NOMO-1 treated with dmso at 0.1 percent for 144 hours (cell line): ENCODE results near the gene ECSIT.

Experiments used
- DNase-seq: peaks from one replicate; lab custom pipeline; 2025; ENCODE audit not compliant: unreplicated experiment; lab: John Stamatoyannopoulos, UW

The ECSIT gene

GRCh38 chr19:11551603-11552235 is 22.8 kb upstream of the ECSIT start:
- no peak for DNase-seq

DNA sequence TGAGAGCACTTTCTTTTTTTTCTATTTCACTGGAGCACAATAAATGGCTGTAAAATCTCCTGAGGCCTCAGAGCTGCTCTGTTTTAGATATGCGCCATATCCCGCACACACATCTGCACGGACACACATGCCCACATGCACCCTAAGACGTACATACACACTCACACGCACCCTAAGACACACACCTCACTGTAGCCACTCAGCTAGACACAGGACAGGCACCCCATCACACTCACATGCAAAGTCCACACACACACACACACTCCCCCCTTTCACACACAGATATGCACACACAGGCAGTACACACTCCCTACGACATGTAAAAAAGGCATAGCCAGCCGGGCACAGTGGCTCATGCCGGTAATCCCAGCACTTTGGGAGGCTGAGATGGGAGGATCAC is 21.3 kb upstream of the ECSIT start:
- DNase-seq = no peak

GRCh38 chr19:11549386-11549953 is 20.5 kb upstream of the ECSIT start:
- DNase-seq = no peak

GRCh38 chr19:11547929-11548700 is 19.2 kb upstream of the ECSIT start:
- no peak for DNase-seq

- DNase-seq = no peak
Measured at GRCh38 chr19:11541238-11541637, 12.3 kb upstream of the ECSIT start.

- DNase-seq = no peak
Measured at GRCh38 chr19:11540645-11541044, 11.7 kb upstream of the ECSIT start.

- no peak for DNase-seq
Measured at GRCh38 chr19:11539495-11540365, 10.8 kb upstream of the ECSIT start.

DNA sequence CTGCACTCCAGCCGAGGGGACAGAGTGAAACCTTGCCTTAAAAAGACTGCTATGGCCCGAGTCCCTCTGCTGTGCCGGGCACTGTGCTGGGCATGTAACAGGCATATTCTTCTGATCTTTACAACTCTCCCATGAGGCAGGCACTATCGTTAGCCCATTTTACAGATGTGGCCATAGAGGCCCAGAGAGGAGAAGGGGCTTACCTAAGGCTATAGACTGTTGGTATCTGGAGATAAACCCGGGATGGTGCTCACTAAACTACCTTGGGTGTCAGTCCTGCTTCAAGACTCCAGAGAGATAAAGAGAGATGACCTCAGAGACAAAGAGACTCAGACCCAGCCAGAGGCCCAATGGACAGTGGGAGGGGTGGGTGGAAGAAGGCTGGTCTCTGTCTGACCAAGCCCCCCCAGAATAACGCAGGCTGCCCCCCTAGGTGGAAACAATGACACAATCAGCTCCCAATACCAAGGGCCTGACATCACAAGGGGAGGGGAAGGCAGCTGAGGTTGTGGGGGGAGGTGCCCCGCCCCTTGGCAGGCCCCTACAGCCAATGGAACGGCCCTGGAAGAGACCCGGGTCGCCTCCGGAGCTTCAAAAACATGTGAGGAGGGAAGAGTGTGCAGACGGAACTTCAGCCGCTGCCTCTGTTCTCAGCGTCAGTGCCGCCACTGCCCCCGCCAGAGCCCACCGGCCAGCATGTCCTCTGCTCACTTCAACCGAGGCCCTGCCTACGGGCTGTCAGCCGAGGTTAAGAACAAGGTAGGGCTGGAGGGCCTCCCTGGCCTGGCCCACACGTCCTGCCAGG is 9.5 kb upstream of the ECSIT start, which contains the start of gene CNN1:
Gene CNN1, plus strand, starts transcription at position 620 of the 805 bp plus-strand sequence. Its CDS starts 77 bp downstream, at position 697.
- DNase-seq = no peak

- DNase-seq = peak; percentile 46
Measured at GRCh38 chr19:11535792-11536595, 7.1 kb upstream of the ECSIT start.

DNA sequence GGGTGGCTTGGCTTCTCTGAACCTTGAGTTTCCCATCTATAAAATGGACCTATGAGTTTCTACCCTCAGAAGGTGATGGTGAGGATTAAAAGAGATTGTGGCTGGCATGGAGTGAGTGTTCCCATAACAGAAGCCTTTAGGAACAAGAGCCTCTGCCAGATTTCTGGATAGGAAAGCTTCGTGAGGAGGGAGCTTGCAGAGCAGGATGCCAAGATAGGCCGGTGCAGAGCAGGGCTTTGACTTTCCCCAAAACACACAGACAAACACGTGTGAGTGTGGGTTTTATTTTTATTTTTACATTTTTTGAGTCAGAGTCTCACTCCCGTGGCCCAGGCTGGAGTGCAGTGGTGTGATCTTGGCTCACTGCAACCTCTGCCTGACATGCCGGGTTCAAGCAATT is 6.0 kb upstream of the ECSIT start:
- no peak for DNase-seq

- DNase-seq = no peak
Measured at GRCh38 chr19:11534538-11534937, 5.6 kb upstream of the ECSIT start.

DNA sequence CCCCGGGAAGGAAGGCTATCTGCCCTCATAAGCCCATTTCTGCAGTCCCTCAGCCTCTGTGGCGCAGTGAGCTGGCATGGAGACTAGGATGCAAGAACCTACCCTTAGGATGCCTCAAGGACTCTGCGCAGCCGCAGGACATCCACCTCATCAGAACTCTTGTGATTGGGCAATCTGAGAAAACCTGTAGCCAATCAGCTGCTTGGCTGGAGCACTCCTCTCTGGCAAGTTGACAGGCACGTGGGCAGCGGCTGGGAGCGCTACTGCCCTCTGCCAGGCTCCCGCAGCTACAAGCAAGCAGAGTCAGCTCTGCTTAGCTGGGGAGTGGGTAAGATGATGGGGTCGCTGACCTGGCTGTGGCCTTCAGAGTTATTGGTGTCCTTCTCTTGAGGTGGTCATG is 1.5 kb upstream of the ECSIT start:
- peak; percentile 8 for DNase-seq

GRCh38 chr19:11519138-11519537 is 9.8 kb downstream of the ECSIT start:
- DNase-seq = no peak

- DNase-seq = no peak
Measured at GRCh38 chr19:11513946-11514345, 15.0 kb downstream of the ECSIT start.

- DNase-seq = no peak
Measured at GRCh38 chr19:11510444-11510843, 18.5 kb downstream of the ECSIT start.

DNA sequence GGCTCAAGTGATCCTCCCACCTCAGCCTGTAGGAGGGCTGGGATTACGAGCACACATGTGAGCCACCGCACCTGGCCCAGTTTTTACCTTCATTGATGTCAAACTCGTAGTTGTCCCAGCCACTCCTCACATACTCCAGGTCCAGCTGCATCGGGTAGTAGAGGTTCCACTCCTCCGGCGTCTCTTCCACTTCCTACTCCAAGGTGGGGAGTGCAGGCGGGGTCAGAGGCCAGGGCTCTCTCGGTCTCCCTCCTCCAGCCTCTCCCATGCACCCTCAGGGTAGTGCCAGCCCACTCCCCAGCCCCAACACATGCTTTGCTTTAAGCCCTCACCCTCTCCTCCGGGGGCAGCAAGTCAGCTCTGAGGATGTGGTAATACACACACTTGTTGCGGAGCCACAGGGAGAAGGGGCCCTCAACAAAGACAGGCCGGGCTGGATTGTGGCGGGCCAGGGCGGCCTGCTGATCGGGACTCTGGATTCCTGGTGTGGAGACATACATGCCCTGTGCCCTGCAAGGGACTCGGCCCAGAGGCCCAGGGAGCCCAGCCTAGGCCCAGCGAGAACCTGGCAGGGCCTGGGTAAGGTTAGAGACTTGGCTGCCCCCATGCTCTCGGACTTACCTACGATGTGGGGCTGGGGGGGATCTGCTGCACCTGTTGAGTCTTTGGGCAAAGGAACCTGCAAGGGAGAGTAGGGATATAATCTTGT is 21.4 kb downstream of the ECSIT start:
- DNase-seq = no peak

GRCh38 chr19:11506967-11507366 is 22.0 kb downstream of the ECSIT start:
- no peak for DNase-seq

DNA sequence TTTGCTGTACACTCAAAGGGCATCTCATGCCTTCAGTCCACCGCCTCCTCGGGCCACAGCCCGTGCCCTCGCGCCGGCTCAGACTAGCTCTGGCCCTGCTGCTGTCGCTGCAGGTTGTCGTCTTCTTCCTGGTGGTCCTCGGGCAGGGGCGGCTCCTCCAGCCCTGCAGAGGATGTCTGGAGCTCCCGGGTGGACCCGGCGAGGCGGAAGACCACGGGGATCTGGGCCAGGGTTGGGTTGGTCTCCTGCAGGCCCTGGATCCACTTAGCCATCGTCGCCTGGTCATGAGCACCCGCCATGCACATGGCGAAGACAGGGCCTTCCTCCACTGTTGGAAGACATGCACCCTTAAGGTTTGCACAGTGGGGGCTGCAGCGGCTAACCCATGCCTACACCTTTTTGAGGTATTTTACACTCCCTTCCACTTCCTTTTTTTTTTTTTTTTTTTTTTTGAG is 22.8 kb downstream of the ECSIT start:
- DNase-seq = peak; percentile 56
